NCI-H146 treated with DMSO at 0.1 percent for 48 hours (cell line): Measurements from ENCODE around the gene MVP.

ENCODE experiments used
- DNase-seq: peaks from one replicate; lab custom pipeline; 2025; ENCODE audit not compliant: unreplicated experiment; lab: John Stamatoyannopoulos, UW

Gene MVP

GRCh38 chr16:29804020-29804419, 16.2 kb upstream of the MVP start:
- DNase-seq, result no peak

DNA sequence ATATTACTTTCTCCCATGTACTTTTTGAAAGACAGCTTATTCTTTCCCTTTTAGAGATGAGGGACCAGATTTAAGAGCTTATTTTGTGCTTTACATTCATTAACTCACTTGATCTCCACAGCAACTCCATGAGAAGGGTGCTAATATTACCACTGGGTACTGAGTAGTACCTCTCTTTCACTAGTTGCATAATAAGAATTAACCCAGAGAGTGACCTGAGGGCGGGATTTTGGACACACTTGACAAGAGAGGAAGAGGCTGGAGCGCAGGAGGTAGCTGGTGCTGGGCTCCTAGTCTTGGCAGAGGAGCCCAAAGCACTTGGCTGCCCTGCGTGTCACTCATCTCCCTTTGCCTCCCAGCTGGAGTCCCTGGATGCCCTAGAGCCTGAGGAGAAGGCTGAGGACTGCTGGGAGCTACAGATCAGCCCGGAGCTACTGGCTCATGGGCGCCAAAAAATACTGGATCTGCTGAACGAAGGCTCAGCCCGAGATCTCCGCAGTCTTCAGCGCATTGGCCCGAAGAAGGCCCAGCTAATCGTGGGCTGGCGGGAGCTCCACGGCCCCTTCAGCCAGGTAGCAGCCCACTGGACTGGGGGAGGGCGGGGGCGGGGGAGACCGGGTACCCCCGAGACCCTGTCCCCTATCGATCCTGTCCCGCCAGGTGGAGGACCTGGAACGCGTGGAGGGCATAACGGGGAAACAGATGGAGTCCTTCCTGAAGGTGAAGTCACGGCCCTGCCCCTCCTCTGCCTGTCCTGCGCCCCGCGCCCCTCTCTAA, 15.6 kb upstream of the MVP start:
- no peak for DNase-seq

- peak; percentile 99 for DNase-seq
These were observed 14.8 kb upstream of the MVP start for GRCh38 chr16:29805232-29806098.

GRCh38 chr16:29806099-29806579, 14.1 kb upstream of the MVP start, which contains the start of gene MAZ:
Gene MAZ, plus strand, starts transcription at chr16:29806529. Its CDS starts 173 bp downstream, at chr16:29806702.
- DNase-seq, result peak; percentile 90

- peak; percentile 88 for DNase-seq
These were observed 13.4 kb upstream of the MVP start for GRCh38 chr16:29806641-29807425.

GRCh38 chr16:29807426-29808218, 12.6 kb upstream of the MVP start:
- DNase-seq, result peak; percentile 88

- DNase-seq, result no peak
These were observed 11.9 kb upstream of the MVP start for GRCh38 chr16:29808219-29808900.

- DNase-seq, result no peak
These were observed 11.1 kb upstream of the MVP start for GRCh38 chr16:29809031-29809747.

DNA sequence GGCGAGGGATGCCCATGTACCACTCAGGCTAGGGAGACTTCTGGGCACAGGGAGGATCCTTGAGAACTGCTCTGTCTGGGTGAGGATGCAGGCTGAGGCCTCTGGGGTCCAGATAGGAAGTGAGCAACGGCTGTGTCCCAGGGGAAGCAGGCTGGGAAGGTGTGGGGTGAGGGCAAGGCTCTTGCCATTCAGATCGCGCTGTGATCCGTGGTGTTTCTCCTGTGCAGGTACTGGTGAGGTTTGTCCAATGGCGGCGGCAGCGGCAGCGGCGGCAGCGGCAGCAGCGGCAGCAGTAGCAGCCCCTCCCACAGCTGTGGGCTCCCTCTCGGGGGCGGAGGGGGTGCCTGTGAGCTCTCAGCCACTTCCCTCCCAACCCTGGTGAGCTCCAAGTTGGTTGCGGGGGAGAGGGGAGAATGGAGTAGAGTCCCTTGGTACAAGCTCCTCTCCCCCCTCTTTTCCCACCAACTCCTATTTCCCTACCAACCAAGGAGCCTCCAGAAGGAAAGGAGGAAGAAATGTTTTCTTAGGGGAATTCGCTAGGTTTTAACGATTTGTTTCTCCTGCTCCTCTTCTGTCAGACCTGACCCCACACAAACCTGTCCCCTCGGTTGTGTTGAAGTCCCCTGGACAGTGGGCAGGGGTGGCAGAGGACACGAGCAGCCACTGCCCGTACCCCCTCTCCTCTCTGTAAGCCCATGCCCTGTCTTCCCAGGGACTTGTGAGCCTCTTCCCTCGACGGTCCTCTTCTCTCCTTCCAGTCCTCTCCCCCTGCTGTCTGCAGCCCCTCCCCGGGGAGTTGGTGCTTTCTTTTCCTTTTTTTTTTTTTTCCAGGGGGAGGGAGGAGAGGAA, 10.2 kb upstream of the MVP start:
- DNase-seq, result no peak

DNA sequence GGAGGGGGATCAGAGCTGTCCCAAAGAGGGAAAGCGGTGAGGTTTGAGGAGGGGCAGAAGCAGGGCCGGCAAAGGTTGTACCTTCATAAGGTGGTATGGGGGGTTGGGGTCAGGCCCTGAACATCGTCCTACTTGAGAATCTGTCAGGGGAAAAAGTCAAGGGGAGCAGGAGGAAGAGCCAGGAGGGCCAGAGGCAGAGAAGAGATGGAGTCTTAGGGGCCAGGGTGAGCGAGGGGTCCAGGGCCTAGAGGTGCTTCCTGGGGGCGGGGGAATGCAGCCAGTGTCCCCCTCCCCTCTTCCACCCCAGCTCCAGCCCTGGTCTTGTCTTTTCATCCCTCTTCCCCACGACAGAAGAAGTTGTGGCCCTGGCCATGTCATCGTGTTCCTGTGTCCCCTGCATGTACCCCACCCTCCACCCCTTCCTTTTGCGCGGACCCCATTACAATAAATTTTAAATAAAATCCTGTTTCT, 9.5 kb upstream of the MVP start:
- DNase-seq, result no peak

DNA sequence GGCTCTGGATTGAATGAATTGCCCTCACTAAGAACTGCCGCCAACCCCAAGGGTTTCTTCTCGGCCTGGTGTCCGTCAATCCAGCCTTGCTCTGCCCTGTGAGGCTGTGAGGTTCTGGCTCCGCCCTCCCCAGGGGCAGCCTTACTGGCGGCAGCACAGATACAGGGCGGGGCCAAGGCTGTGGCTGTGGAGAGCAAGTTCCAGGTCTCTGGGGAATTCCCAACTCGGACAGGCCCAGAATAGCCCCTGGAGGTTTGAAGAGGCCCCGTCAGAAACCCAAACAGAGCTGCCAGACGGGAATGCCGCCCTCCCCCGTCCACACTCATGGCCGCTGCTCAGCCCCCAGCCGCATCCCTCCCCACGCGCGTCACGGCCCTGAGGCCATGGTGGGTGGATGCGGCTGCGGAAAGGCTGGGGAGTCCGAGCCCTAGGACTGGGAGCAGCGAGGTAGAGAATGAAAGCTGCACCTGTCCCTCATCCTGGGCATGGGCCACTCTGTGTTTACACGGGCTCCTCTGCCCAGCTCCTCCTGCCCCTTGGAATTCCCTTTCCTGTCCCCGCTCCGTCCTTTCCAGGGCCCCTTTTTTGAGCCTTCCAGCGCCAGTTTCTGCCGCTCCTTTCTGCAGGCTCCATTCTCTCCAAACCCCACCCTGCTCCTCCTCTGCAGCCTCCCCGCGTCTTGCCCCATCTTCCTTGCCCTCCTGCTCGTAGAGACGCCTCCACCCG, 8.9 kb upstream of the MVP start:
- DNase-seq, result peak; percentile 79

DNA sequence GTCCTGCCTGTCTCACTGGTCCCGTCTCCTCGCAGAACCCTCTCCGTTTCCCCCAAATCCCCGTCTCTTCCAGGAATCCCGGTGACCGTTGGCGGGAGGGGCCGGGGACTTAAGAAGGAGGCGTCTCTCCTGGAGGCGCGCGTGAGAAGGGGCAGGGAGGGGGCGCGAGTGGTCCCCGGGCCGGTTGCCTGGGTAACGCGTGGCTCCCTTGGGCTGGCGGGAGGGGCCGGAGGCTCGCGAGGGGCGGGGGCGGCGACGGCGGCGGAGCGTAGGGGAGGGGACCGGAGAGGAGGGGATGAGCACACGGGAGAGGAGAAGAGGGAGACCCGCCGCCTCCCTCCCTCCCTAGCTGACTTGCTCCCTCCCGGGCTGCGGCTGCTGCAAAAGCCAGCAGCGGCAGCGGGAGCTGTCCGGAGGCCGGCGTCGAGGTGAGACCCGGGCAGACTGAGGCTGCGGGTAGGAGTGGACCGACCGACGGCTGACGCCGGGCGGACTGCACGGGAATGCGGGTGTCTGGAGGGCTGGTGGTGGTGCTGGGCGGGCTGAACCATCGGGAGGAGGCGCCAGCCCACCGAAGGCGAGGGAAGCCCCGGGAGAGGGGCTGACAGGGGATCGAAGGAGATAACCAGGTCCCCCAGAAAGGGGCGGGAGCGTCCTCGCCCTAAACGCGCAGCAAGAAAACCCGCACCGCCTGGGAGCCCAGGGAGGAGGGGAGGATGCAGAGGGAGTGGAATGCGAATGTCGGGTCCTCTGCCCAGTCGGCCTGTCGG, 8.2 kb upstream of the MVP start, which contains the start of gene PRRT2:
Gene PRRT2, plus strand, starts transcription at position 298 of the 770 bp plus-strand sequence. CDS start 862 bp downstream, outside the sequence.
- peak; percentile 72 for DNase-seq

GRCh38 chr16:29812754-29813643, 7.3 kb upstream of the MVP start:
- no peak for DNase-seq

DNA sequence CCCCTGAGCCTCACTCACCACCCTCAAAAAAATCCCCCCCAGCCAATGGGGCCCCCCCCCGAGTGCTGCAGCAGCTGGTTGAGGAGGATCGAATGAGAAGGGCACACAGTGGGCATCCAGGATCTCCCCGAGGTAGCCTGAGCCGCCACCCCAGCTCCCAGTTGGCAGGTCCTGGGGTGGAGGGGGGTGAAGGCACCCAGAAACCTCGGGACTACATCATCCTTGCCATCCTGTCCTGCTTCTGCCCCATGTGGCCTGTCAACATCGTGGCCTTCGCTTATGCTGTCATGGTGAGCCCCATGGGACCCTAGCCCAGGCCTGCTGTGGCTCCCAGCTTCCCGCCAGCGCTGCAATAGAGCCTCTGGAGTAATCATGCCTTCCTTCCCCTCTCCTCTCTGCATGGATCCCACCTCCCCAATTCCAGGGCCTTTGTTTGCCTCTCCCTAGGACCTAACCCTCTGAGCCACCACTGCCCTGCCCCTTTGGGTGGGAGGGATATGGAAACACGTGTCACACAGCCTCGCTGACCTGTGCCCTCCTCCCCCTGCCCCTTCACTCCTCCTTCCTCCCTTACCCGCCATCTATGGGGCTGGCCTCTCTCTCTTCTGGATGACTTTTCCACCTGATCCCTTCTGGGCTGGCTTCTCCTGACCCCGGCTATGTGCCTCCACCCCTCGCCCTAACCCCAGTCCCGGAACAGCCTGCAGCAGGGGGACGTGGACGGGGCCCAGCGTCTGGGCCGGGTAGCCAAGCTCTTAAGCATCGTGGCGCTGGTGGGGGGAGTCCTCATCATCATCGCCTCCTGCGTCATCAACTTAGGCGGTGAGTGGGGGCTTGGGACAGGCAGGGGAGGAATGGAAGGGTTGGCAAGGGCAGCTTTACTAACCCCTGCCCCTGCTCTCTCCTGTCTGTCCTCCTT, 6.4 kb upstream of the MVP start:
- no peak for DNase-seq
